Gastroesophageal sphincter (tissue), 4 donors: ENCODE data around the gene RNASEH2B. TPM values are rescaled to one million over a fixed set of nuclear protein-coding genes. Genes with fewer than 3 reads are reported as not detected.
A peak's percentile ranks its signal among the peaks of the same experiment; 100 is the strongest.

Source experiments
- ATAC-seq: fragments of 150-250 bp; one replicate; pipeline ENCODE4 v1.9.1; 2016; ENCODE audit warnings: mild to moderate bottlenecking, moderate library complexity
- H3K27ac ChIP-seq, 4 donors: fragments of 200-600 bp; sonication (generic) in 3 of 4; 1 replicate in 3 of 4; 2 replicates in 1 of 4; pipeline ENCODE4 v1.5.1; 2016 to 2019
- H3K27me3 ChIP-seq: fragments of 200-600 bp; sonication (generic); one replicate; pipeline ENCODE4 v1.5.1; 2019
- H3K36me3 ChIP-seq, 2 donors: fragments of 200-600 bp; sonication (generic); one replicate each; pipeline ENCODE4 v1.5.1; 2019; ENCODE audit warnings: control low read depth in 1 of 2
- H3K4me1 ChIP-seq, 3 donors: fragments of 200-600 bp; sonication (generic); 1 replicate in 2 of 3; 2 replicates in 1 of 3; pipeline ENCODE4 v1.5.1; 2016 to 2019; ENCODE audit warnings: control low read depth in 2 of 3
- H3K4me3 ChIP-seq, 2 donors: fragments of 200-600 bp; sonication (generic); one replicate each; pipeline ENCODE4 v1.5.1; 2019; ENCODE audit warnings: mild to moderate bottlenecking in 1 of 2, moderate library complexity in 1 of 2
- H3K9me3 ChIP-seq, 3 donors: fragments of 200-600 bp; sonication (generic); one replicate each; pipeline ENCODE4 v1.5.1; 2017 to 2019; ENCODE audit warnings: control low read depth in 2 of 3
- EP300 ChIP-seq: sonication (generic); formaldehyde crosslinking; IDR thresholded peaks from one replicate; pipeline ENCODE4 v1.6.1; 2017; ENCODE audit warnings: antibody characterized with exemption, mild to moderate bottlenecking
- POLR2A ChIP-seq, 2 donors: fragments of 450-650 bp; IDR thresholded peaks; one replicate each; pipeline ENCODE4 v1.6.1; 2017; ENCODE audit warnings: antibody characterized with exemption in 2 of 2, mild to moderate bottlenecking in 2 of 2, moderate library complexity in 1 of 2
- POLR2AphosphoS5 ChIP-seq: sonication (generic); formaldehyde crosslinking; IDR thresholded peaks from one replicate; pipeline ENCODE4 v1.6.1; 2017; ENCODE audit warnings: antibody characterized with exemption
- WGBS, 2 donors: methylation state at CpG; one replicate each; pipeline ENCODE4 v1.1.5; 2018; ENCODE audit warnings: low coverage in 1 of 2; 5-methylcytosine and 5-hydroxymethylcytosine counted together
- total RNA-seq, 4 donors: library from RNA; depleted of rRNA; stranded (reverse); fragments of >200 nt; gene quantifications; one replicate each; pipeline ENCODE4 v1.1.0, GENCODE V29; 2016
- TF ChIP-seq, protein P1 (sequence below), 4 experiments: fragments of 200-600 bp in 2 of 4; fragments of 450-650 bp in 2 of 4; sonication (generic) in 1 of 4; IDR thresholded peaks; one replicate each; pipeline ENCODE4 v1.5.1; 2017 to 2019; ENCODE audit warnings: antibody characterized with exemption in 4 of 4, mild to moderate bottlenecking in 2 of 4, moderate library complexity in 2 of 4

RNASEH2B gene
- total RNA-seq, 4 donors from 2014 or later = 31.6 to 76.5 (median 51.6) TPM

DNA sequence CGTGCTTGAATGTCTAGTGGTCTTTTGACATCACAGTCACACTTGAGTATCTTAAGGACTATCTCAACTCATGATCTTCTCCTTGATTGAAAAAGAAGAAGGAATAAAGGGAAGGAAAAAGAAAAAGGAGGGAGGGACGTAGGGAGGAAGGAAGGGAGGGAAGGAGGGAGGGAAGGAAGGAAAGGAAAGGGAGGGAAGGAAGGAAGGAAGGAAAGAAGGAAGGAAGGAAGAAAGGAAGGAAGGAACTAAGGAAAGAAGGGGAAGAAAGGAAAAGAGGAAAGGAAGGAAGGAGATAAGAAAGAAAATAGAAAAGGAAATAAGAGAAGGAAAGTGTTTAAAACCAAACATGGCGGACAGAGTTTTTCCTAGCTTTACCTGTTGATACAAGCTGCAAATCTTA lies 64.7 kb downstream of the RNASEH2B start:
- H3K36me3 ChIP-seq = peaks cover 0 to 23% of the 10 kb centered on the region in 2 donors
- WGBS, 2 donors = 81 to 100% methylated on average over 2 to 3 of the region's 3 CpGs
- no peak overlapping the region for H3K4me3 ChIP-seq
- no peaks in the 10 kb centered on the region for H3K27me3 ChIP-seq
- H3K4me1 ChIP-seq = no peaks in the 10 kb centered on the region
- ATAC-seq = no peak
- no peak for TF ChIP-seq EP300
- no peak overlapping the region for H3K27ac ChIP-seq
- no peaks in the 10 kb centered on the region for H3K9me3 ChIP-seq

DNA sequence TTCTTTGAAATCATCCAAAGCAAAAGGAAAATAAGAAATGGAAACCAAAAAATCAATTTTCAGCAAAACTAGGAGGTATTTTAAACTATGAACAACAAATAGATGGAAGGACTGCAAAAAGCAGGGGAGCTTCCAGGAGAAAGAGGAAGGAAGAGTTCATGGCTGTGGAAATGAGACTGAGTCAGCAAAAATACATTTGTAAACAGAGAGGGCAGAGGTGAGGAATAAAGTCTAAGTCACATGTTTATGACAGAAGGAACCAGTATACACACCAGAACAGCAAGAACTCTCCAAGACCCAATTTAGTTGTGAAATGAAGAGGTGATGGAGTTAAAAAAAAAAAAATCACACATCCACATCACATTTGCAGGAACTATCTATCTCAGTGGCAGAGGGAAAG lies 69.6 kb downstream of the RNASEH2B start:
- H3K36me3 ChIP-seq = peaks cover 0 to 11% of the 10 kb centered on the region in 2 donors
- no peak for ATAC-seq
- H3K27me3 ChIP-seq = no peaks in the 10 kb centered on the region
- H3K27ac ChIP-seq = no peak overlapping the region
- H3K9me3 ChIP-seq = no peaks in the 10 kb centered on the region
- no peak overlapping the region for H3K4me3 ChIP-seq
- TF ChIP-seq, protein P1, sequence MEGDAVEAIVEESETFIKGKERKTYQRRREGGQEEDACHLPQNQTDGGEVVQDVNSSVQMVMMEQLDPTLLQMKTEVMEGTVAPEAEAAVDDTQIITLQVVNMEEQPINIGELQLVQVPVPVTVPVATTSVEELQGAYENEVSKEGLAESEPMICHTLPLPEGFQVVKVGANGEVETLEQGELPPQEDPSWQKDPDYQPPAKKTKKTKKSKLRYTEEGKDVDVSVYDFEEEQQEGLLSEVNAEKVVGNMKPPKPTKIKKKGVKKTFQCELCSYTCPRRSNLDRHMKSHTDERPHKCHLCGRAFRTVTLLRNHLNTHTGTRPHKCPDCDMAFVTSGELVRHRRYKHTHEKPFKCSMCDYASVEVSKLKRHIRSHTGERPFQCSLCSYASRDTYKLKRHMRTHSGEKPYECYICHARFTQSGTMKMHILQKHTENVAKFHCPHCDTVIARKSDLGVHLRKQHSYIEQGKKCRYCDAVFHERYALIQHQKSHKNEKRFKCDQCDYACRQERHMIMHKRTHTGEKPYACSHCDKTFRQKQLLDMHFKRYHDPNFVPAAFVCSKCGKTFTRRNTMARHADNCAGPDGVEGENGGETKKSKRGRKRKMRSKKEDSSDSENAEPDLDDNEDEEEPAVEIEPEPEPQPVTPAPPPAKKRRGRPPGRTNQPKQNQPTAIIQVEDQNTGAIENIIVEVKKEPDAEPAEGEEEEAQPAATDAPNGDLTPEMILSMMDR (IDR thresholded peaks at IDR 0.05) = no peak
- no peak for TF ChIP-seq POLR2A (IDR thresholded peaks at IDR 0.05)
- no peak for TF ChIP-seq EP300
- no peak for TF ChIP-seq POLR2AphosphoS5
- no peaks in the 10 kb centered on the region for H3K4me1 ChIP-seq

DNA sequence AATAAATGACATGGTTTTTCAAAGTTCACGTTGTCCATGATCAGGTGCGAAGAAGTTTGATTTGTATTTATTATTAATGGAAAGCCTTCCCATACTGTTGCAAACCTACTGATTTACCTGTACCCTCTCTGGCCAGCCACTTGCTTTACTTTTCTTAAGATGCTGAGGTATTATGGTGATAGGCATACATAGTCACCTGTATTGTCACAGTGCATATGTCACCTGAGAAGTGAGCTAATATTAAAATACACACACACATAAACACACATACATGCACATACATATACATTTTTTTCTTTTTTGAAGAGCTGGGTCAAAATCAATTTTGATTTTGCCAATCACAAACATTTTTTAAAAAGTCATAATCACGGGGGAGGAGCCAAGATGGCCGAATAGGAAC lies 72.1 kb downstream of the RNASEH2B start:
- 75 to 88% methylated on average over 2 of the region's 4 CpGs for WGBS, 2 donors
- H3K4me3 ChIP-seq = no peak overlapping the region

DNA sequence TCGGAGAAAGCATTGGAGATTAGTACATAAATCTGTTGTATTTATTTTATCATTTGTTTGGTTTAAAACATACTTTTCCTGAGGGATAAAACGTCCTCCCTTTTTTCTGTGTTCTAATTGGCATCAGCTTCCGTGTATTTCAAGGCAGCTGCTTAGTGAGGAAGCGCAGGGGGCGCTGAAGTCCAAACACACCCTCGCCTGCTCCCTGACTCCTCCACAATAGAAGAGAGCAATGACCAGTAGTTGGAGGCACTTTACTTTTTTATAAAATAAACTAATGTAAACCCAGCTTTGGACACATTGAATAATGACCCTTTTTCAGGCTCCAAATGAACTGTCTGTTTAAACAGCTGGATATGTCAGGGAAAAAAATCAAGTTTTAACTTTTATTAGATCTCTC lies 79.9 kb downstream of the RNASEH2B start:
- no peak for ATAC-seq
- Histone ChIP-seq H3K4me1 (peaks cover 0 to 55% (median 18%) of the 10 kb centered on the region in 3 donors), H3K4me3 (no peak overlapping the region), H3K9me3 (no peaks in the 10 kb centered on the region), H3K36me3 (no peaks in the 10 kb centered on the region), H3K27ac (no peak overlapping the region), H3K27me3 (no peaks in the 10 kb centered on the region)
- TF ChIP-seq, protein P1 (IDR thresholded peaks at IDR 0.05) = peak in 2 of 4 experiments; percentile 7 to 48
- TF ChIP-seq POLR2AphosphoS5 (no peak), EP300 (no peak), POLR2A (IDR thresholded peaks at IDR 0.05) (no peak)
- WGBS, 2 donors = 18 to 21% methylated on average over 6 of the region's 6 CpGs

More for the DNA sequence above, 72.1 kb downstream of the RNASEH2B start:
- Histone ChIP-seq H3K4me1 (no peaks in the 10 kb centered on the region), H3K9me3 (no peaks in the 10 kb centered on the region), H3K27me3 (no peaks in the 10 kb centered on the region), H3K27ac (no peak overlapping the region), H3K36me3 (no peaks in the 10 kb centered on the region)
- ATAC-seq = no peak
- TF ChIP-seq, protein P1 (IDR thresholded peaks at IDR 0.05) = no peak
- TF ChIP-seq EP300 (no peak), POLR2A (IDR thresholded peaks at IDR 0.05) (no peak), POLR2AphosphoS5 (no peak)

DNA sequence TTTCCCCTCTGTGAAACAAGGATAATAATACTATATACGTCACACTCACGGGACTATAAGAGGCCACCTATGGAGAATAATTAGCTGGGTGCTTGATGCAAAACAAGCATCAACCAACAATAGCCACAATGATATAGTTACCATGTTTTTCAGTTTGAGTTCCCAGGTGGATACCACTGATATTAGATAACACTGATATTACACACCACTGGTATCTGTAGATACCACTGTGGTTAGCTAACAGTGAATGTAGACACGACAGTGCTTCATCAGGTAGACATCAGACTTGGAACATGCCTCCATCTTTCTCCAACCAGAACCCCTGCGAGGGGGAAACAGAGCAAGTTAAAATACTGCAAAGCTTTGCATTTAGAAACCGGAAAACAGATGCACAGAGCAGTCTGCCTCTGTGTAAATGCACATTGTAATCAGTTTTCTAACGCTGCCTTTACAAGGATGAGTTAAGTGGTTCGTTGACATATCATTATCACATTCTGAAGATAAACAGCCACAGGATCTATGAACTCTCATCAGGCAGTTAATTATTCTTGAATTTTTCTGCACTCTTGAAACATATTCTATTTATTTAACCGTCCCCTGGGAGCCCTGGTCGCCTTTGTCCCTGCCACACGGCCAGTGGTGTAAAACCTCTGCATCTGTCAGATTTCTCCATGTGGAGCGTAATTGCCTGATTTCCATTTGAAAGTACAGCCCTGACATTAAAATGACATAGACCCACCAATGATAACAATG lies 80.7 kb downstream of the RNASEH2B start:
- Histone ChIP-seq H3K4me3 (peak overlapping the region in 1 of 2 donors; percentile 15), H3K36me3 (no peaks in the 10 kb centered on the region), H3K4me1 (peaks cover 0 to 61% (median 18%) of the 10 kb centered on the region in 3 donors), H3K9me3 (no peaks in the 10 kb centered on the region), H3K27me3 (no peaks in the 10 kb centered on the region), H3K27ac (peak overlapping the region in 3 of 4 donors; percentile 31 to 68 (median 49))
- TF ChIP-seq EP300 (no peak), POLR2AphosphoS5 (no peak), POLR2A (IDR thresholded peaks at IDR 0.05) (no peak)
- TF ChIP-seq, protein P1 (IDR thresholded peaks at IDR 0.05) = no peak
- no peak for ATAC-seq
- 73 to 77% methylated on average over 10 to 11 of the region's 11 CpGs for WGBS, 2 donors
